Mesothelial cell of epicardium (in vitro differentiated cells): ENCODE results near the gene CYP26A1. TPM values are rescaled to one million over a fixed set of nuclear protein-coding genes. Genes with fewer than 3 reads are reported as not detected.

Experiments used
- DNase-seq, 2 experiments: peaks; one replicate each; pipeline ENCODE4 v3.0.0; 2021; ENCODE audit warnings: low spot score in 2 of 2; ENCODE audit not compliant: unreplicated experiment in 2 of 2
- H3K27ac Mint-ChIP-seq: 2 replicates; pipeline ENCODE4 v1.8.0; 2021; ENCODE audit warnings: mixed read lengths
- H3K27me3 Mint-ChIP-seq: 2 replicates; pipeline ENCODE4 v1.8.0; 2021; ENCODE audit warnings: low read depth, mixed read lengths
- H3K36me3 Mint-ChIP-seq: 2 replicates; pipeline ENCODE4 v1.8.0; 2021; ENCODE audit warnings: mixed read lengths
- H3K4me1 Mint-ChIP-seq: 2 replicates; pipeline ENCODE4 v1.8.0; 2021; ENCODE audit warnings: mixed read lengths
- H3K4me3 Mint-ChIP-seq: 2 replicates; pipeline ENCODE4 v1.8.0; 2021; ENCODE audit warnings: mild to moderate bottlenecking, moderate library complexity, mixed read lengths
- H3K9me3 Mint-ChIP-seq: 2 replicates; pipeline ENCODE4 v1.8.0; 2021; ENCODE audit warnings: mixed read lengths
- CTCF ChIP-seq: fragments of 200-600 bp; sonication (generic); IDR thresholded peaks from one replicate; pipeline ENCODE4 v1.5.0; 2021; ENCODE audit warnings: antibody characterized with exemption; ENCODE audit not compliant: unreplicated experiment
- total RNA-seq: library from RNA; stranded (reverse); gene quantifications from 3 replicates; pipeline ENCODE4 v1.2.1, GENCODE V29; 2021

Gene CYP26A1
- total RNA-seq, 1 donor from 2014 or later, result 76.0 TPM

GRCh38 chr10:93075369-93076221 lies 1.9 kb downstream of the CYP26A1 start:
- Mint-ChIP-seq H3K9me3 (no peaks in the 10 kb centered on the region), H3K4me1 (peaks cover 74% of the 10 kb centered on the region), H3K27me3 (peaks cover 45% of the 10 kb centered on the region), H3K27ac (peak overlapping the region; percentile 91), H3K36me3 (no peaks in the 10 kb centered on the region), H3K4me3 (peak overlapping the region; percentile 96)
- no peak for DNase-seq
- TF ChIP-seq CTCF, result no peak

GRCh38 chr10:93076871-93077270 lies 3.2 kb downstream of the CYP26A1 start:
- peak overlapping the region; percentile 96 for H3K4me3 Mint-ChIP-seq
- no peak for DNase-seq
- H3K27me3 Mint-ChIP-seq, result peaks cover 34% of the 10 kb centered on the region
- no peak for TF ChIP-seq CTCF
- no peaks in the 10 kb centered on the region for H3K36me3 Mint-ChIP-seq
- H3K27ac Mint-ChIP-seq, result peak overlapping the region; percentile 82
- no peaks in the 10 kb centered on the region for H3K9me3 Mint-ChIP-seq
- peaks cover 74% of the 10 kb centered on the region for H3K4me1 Mint-ChIP-seq

GRCh38 chr10:93077860-93078337 lies 4.2 kb downstream of the CYP26A1 start:
- TF ChIP-seq CTCF, result no peak
- Mint-ChIP-seq H3K36me3 (no peaks in the 10 kb centered on the region), H3K27me3 (peaks cover 24% of the 10 kb centered on the region), H3K9me3 (no peaks in the 10 kb centered on the region), H3K27ac (peak overlapping the region; percentile 78), H3K4me1 (peaks cover 67% of the 10 kb centered on the region), H3K4me3 (peak overlapping the region; percentile 47)
- DNase-seq, result no peak

- H3K4me1 Mint-ChIP-seq, result peaks cover 58% of the 10 kb centered on the region
- H3K27ac Mint-ChIP-seq, result peak overlapping the region; percentile 97
- no peak for TF ChIP-seq CTCF
- H3K9me3 Mint-ChIP-seq, result no peaks in the 10 kb centered on the region
- H3K27me3 Mint-ChIP-seq, result peaks cover 12% of the 10 kb centered on the region
- no peaks in the 10 kb centered on the region for H3K36me3 Mint-ChIP-seq
- DNase-seq, result no peak
- H3K4me3 Mint-ChIP-seq, result peak overlapping the region; percentile 53
Observed at GRCh38 chr10:93079663-93080349, 6.1 kb downstream of the CYP26A1 start.

- peak in 1 of 2 experiments; percentile 79 for DNase-seq
- no peaks in the 10 kb centered on the region for H3K36me3 Mint-ChIP-seq
- H3K27me3 Mint-ChIP-seq, result peaks cover 5% of the 10 kb centered on the region
- peak overlapping the region; percentile 53 for H3K4me3 Mint-ChIP-seq
- TF ChIP-seq CTCF, result peak; percentile 92
- no peaks in the 10 kb centered on the region for H3K9me3 Mint-ChIP-seq
- H3K4me1 Mint-ChIP-seq, result peaks cover 52% of the 10 kb centered on the region
- H3K27ac Mint-ChIP-seq, result peak overlapping the region; percentile 97
Observed at GRCh38 chr10:93080350-93081046, 6.8 kb downstream of the CYP26A1 start.
